Testis (tissue), 3 donors: ENCODE measurements around the gene SMIM29. TPM values are rescaled to one million over a fixed set of nuclear protein-coding genes. Genes with fewer than 3 reads are reported as not detected.
"Not testable (repeated sequence)": the region's sequence is repeated elsewhere in the genome, so short reads cannot be mapped to it uniquely, and the experiment has no call there.

Experiments used
- DNase-seq: peaks from one replicate; pipeline ENCODE4 v3.0.0-alpha.2; 2019
- H3K27ac ChIP-seq, 2 donors: fragments of 200-600 bp; sonication (generic); one replicate each; pipeline ENCODE4 v1.5.1; 2019
- H3K27me3 ChIP-seq: fragments of 200-600 bp; sonication (generic); one replicate; pipeline ENCODE4 v1.5.1; 2019
- H3K36me3 ChIP-seq: fragments of 200-600 bp; sonication (generic); one replicate; pipeline ENCODE4 v1.5.1; 2017; ENCODE audit warnings: low read depth; ENCODE audit errors: missing control alignments
- H3K4me1 ChIP-seq: fragments of 200-600 bp; sonication (generic); one replicate; pipeline ENCODE4 v1.5.1; 2019
- H3K4me3 ChIP-seq, 2 donors: fragments of 200-600 bp; sonication (generic); one replicate each; pipeline ENCODE4 v1.5.1; 2017 to 2019
- H3K9me3 ChIP-seq: fragments of 200-600 bp; sonication (generic); one replicate; pipeline ENCODE4 v1.5.1; 2017
- POLR2A ChIP-seq: fragments of 450-650 bp; IDR thresholded peaks from one replicate; pipeline ENCODE4 v1.6.1; 2017; ENCODE audit warnings: antibody characterized with exemption, mild to moderate bottlenecking, moderate library complexity
- WGBS, 2 donors: methylation state at CpG; one replicate each; pipeline ENCODE4 v1.1.5; 2018; 5-methylcytosine and 5-hydroxymethylcytosine counted together
- intact Hi-C: fragments of 100-400 bp; cut with DNase I; formaldehyde crosslinking; loops from one replicate; pipeline ENCODE4 v1.15.1; 2023; ENCODE audit warnings: low total_unique reads
- polyA plus RNA-seq: library from polyadenylated mRNA; stranded (reverse); fragments of 350-450 nt; fragmentation: Illumina TruSeq; extraction: RNeasy Lipid Tissue Mini Kit (QIAGEN cat#74804); gene quantifications from one replicate; pipeline ENCODE4 v1.2.3, GENCODE V29; 2014; ENCODE audit warnings: low read depth, low replicate concordance; ENCODE audit not compliant: insufficient read depth
- total RNA-seq, 2 donors: library from RNA; depleted of rRNA; stranded (reverse); fragments of >200 nt; gene quantifications; one replicate each; pipeline ENCODE4 v1.2.3, GENCODE V29; 2016
- TF ChIP-seq, protein P1 (sequence below), 3 experiments: fragments of 450-650 bp in 2 of 3; fragments of 200-600 bp in 1 of 3; sonication (generic) in 1 of 3; IDR thresholded peaks; one replicate each; pipeline ENCODE4 v1.5.1; 2016 to 2019; ENCODE audit warnings: antibody characterized with exemption in 3 of 3, mild to moderate bottlenecking in 2 of 3, moderate library complexity in 1 of 3

SMIM29 gene
- total and polyA plus RNA-seq, 3 donors from 2014 or later = 19.3 to 35.8 (median 27.6) TPM

DNA sequence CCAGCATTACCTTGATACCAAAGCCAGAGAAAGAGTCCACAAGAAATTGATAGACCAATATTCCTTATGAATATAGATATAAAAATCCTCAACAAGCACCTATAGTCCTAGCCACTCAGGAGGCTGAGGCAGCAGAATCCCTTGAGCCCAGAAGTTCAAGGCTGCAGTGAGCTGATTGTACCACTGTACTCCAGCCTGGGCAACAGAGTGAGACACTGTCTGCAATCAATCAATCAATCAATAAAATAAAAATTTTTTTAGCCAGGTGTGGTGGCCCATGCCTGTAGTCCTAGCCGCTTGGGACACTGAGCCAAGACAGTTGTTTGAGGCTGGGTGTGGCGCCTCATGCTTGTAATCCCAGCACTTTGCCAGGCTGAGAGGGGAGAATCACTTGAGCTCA is 18.9 kb upstream of the SMIM29 start:
- Histone ChIP-seq H3K36me3 (no peaks in the 10 kb centered on the region), H3K4me3 (no peak overlapping the region), H3K9me3 (no peaks in the 10 kb centered on the region), H3K27me3 (no peaks in the 10 kb centered on the region), H3K27ac (no peak overlapping the region), H3K4me1 (no peaks in the 10 kb centered on the region)
- intact Hi-C loops = no loop called here
- DNase-seq = no peak
- TF ChIP-seq, protein P1, sequence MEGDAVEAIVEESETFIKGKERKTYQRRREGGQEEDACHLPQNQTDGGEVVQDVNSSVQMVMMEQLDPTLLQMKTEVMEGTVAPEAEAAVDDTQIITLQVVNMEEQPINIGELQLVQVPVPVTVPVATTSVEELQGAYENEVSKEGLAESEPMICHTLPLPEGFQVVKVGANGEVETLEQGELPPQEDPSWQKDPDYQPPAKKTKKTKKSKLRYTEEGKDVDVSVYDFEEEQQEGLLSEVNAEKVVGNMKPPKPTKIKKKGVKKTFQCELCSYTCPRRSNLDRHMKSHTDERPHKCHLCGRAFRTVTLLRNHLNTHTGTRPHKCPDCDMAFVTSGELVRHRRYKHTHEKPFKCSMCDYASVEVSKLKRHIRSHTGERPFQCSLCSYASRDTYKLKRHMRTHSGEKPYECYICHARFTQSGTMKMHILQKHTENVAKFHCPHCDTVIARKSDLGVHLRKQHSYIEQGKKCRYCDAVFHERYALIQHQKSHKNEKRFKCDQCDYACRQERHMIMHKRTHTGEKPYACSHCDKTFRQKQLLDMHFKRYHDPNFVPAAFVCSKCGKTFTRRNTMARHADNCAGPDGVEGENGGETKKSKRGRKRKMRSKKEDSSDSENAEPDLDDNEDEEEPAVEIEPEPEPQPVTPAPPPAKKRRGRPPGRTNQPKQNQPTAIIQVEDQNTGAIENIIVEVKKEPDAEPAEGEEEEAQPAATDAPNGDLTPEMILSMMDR (IDR thresholded peaks at IDR 0.05) = no peak
- TF ChIP-seq POLR2A = no peak
- WGBS, 2 donors = 95 to 100% methylated on average over 2 of the region's 2 CpGs

GRCh38 chr6:34263484-34263883 is 14.7 kb upstream of the SMIM29 start:
- H3K27ac ChIP-seq, H3K27me3 ChIP-seq, DNase-seq, H3K9me3 ChIP-seq, H3K4me1 ChIP-seq, H3K36me3 ChIP-seq, intact Hi-C loops: not testable (repeated sequence)
- H3K4me3 ChIP-seq = peak overlapping the region in 1 of 2 donors; percentile 14
- WGBS, 2 donors = 52 to 61% methylated on average over 21 to 23 of the region's 23 CpGs

GRCh38 chr6:34260576-34261267 is 11.9 kb upstream of the SMIM29 start:
- peak; percentile 30 for DNase-seq
- intact Hi-C loops = no loop called here
- WGBS, 2 donors = 52 to 75% methylated on average over 16 to 17 of the region's 17 CpGs

GRCh38 chr6:34259529-34260069 is 10.8 kb upstream of the SMIM29 start:
- intact Hi-C loops = no loop called here
- 89 to 90% methylated on average over 6 of the region's 6 CpGs for WGBS, 2 donors
- no peak for TF ChIP-seq POLR2A
- TF ChIP-seq, protein P1 (IDR thresholded peaks at IDR 0.05) = no peak
- Histone ChIP-seq H3K4me1 (no peaks in the 10 kb centered on the region), H3K4me3 (no peak overlapping the region), H3K36me3 (no peaks in the 10 kb centered on the region), H3K27me3 (no peaks in the 10 kb centered on the region), H3K9me3 (no peaks in the 10 kb centered on the region), H3K27ac (no peak overlapping the region)
- DNase-seq = no peak

More at GRCh38 chr6:34260576-34261267, 11.9 kb upstream of the SMIM29 start:
- Histone ChIP-seq H3K4me3 (no peak overlapping the region), H3K27me3 (no peaks in the 10 kb centered on the region), H3K27ac (no peak overlapping the region), H3K36me3 (no peaks in the 10 kb centered on the region), H3K4me1 (no peaks in the 10 kb centered on the region), H3K9me3 (no peaks in the 10 kb centered on the region)
- TF ChIP-seq, protein P1 (IDR thresholded peaks at IDR 0.05) = no peak
- no peak for TF ChIP-seq POLR2A

- H3K4me3 ChIP-seq, DNase-seq, H3K27me3 ChIP-seq, H3K36me3 ChIP-seq, intact Hi-C loops, H3K9me3 ChIP-seq, H3K27ac ChIP-seq, H3K4me1 ChIP-seq: not testable (repeated sequence)
- WGBS, 2 donors = 70 to 81% methylated on average over 2 of the region's 2 CpGs
Observed at GRCh38 chr6:34252395-34252794, 3.6 kb upstream of the SMIM29 start.
